IPS-11a (cell line): ENCODE data around the gene PTPRK.
"Not testable (repeated sequence)": the region's sequence is repeated elsewhere in the genome, so short reads cannot be mapped to it uniquely, and the experiment has no call there.

Experiments used
- H3K4me3 ChIP-seq: one replicate; pipeline ENCODE4 v1.5.1; 2013; ENCODE audit warnings: low read depth, low read length, control low read depth

The PTPRK gene

GRCh38 chr6:127939442-127940066 lies 580.8 kb downstream of the PTPRK start:
- no peak overlapping the region for H3K4me3 ChIP-seq

GRCh38 chr6:127938701-127939100 lies 581.7 kb downstream of the PTPRK start:
- H3K4me3 ChIP-seq, result no peak overlapping the region

GRCh38 chr6:127937747-127938146 lies 582.7 kb downstream of the PTPRK start:
- no peak overlapping the region for H3K4me3 ChIP-seq

- H3K4me3 ChIP-seq, result no peak overlapping the region
These were observed 583.3 kb downstream of the PTPRK start for GRCh38 chr6:127937102-127937501.

GRCh38 chr6:127934956-127935355 lies 585.4 kb downstream of the PTPRK start:
- H3K4me3 ChIP-seq, result no peak overlapping the region

- no peak overlapping the region for H3K4me3 ChIP-seq
These were observed 586.3 kb downstream of the PTPRK start for GRCh38 chr6:127933852-127934840.

- no peak overlapping the region for H3K4me3 ChIP-seq
These were observed 587.3 kb downstream of the PTPRK start for GRCh38 chr6:127933137-127933536.

GRCh38 chr6:127932708-127933107 lies 587.7 kb downstream of the PTPRK start:
- H3K4me3 ChIP-seq, result no peak overlapping the region

- H3K4me3 ChIP-seq, result not testable (repeated sequence)
These were observed 594.0 kb downstream of the PTPRK start for GRCh38 chr6:127926441-127926840.

GRCh38 chr6:127924440-127924839 lies 596.0 kb downstream of the PTPRK start:
- H3K4me3 ChIP-seq, result no peak overlapping the region

GRCh38 chr6:127924031-127924430 lies 596.4 kb downstream of the PTPRK start:
- no peak overlapping the region for H3K4me3 ChIP-seq

- no peak overlapping the region for H3K4me3 ChIP-seq
These were observed 597.3 kb downstream of the PTPRK start for GRCh38 chr6:127923135-127923534.

- H3K4me3 ChIP-seq, result no peak overlapping the region
These were observed 598.4 kb downstream of the PTPRK start for GRCh38 chr6:127921982-127922381.

GRCh38 chr6:127920804-127921203 lies 599.6 kb downstream of the PTPRK start:
- H3K4me3 ChIP-seq, result no peak overlapping the region
